Gastroesophageal sphincter (tissue), 4 donors: Measurements from ENCODE around the gene ABHD17C. TPM values are rescaled to one million over a fixed set of nuclear protein-coding genes. Genes with fewer than 3 reads are reported as not detected.
"Not testable (repeated sequence)": the region's sequence is repeated elsewhere in the genome, so short reads cannot be mapped to it uniquely, and the experiment has no call there.

Source experiments
- ATAC-seq: fragments of 150-250 bp; one replicate; pipeline ENCODE4 v1.9.1; 2016; ENCODE audit warnings: mild to moderate bottlenecking, moderate library complexity
- H3K27ac ChIP-seq, 4 donors: fragments of 200-600 bp; sonication (generic) in 3 of 4; 1 replicate in 3 of 4; 2 replicates in 1 of 4; pipeline ENCODE4 v1.5.1; 2016 to 2019
- H3K27me3 ChIP-seq: fragments of 200-600 bp; sonication (generic); one replicate; pipeline ENCODE4 v1.5.1; 2019
- H3K36me3 ChIP-seq, 2 donors: fragments of 200-600 bp; sonication (generic); one replicate each; pipeline ENCODE4 v1.5.1; 2019; ENCODE audit warnings: control low read depth in 1 of 2
- H3K4me1 ChIP-seq, 3 donors: fragments of 200-600 bp; sonication (generic); 1 replicate in 2 of 3; 2 replicates in 1 of 3; pipeline ENCODE4 v1.5.1; 2016 to 2019; ENCODE audit warnings: control low read depth in 2 of 3
- H3K4me3 ChIP-seq, 2 donors: fragments of 200-600 bp; sonication (generic); one replicate each; pipeline ENCODE4 v1.5.1; 2019; ENCODE audit warnings: mild to moderate bottlenecking in 1 of 2, moderate library complexity in 1 of 2
- H3K9me3 ChIP-seq, 3 donors: fragments of 200-600 bp; sonication (generic); one replicate each; pipeline ENCODE4 v1.5.1; 2017 to 2019; ENCODE audit warnings: control low read depth in 2 of 3
- EP300 ChIP-seq: sonication (generic); formaldehyde crosslinking; IDR thresholded peaks from one replicate; pipeline ENCODE4 v1.6.1; 2017; ENCODE audit warnings: antibody characterized with exemption, mild to moderate bottlenecking
- POLR2A ChIP-seq, 2 donors: fragments of 450-650 bp; IDR thresholded peaks; one replicate each; pipeline ENCODE4 v1.6.1; 2017; ENCODE audit warnings: antibody characterized with exemption in 2 of 2, mild to moderate bottlenecking in 2 of 2, moderate library complexity in 1 of 2
- POLR2AphosphoS5 ChIP-seq: sonication (generic); formaldehyde crosslinking; IDR thresholded peaks from one replicate; pipeline ENCODE4 v1.6.1; 2017; ENCODE audit warnings: antibody characterized with exemption
- WGBS, 2 donors: methylation state at CpG; one replicate each; pipeline ENCODE4 v1.1.5; 2018; ENCODE audit warnings: low coverage in 1 of 2; 5-methylcytosine and 5-hydroxymethylcytosine counted together
- total RNA-seq, 4 donors: library from RNA; depleted of rRNA; stranded (reverse); fragments of >200 nt; gene quantifications; one replicate each; pipeline ENCODE4 v1.1.0, GENCODE V29; 2016
- TF ChIP-seq, protein P1 (sequence below), 4 experiments: fragments of 200-600 bp in 2 of 4; fragments of 450-650 bp in 2 of 4; sonication (generic) in 1 of 4; IDR thresholded peaks; one replicate each; pipeline ENCODE4 v1.5.1; 2017 to 2019; ENCODE audit warnings: antibody characterized with exemption in 4 of 4, mild to moderate bottlenecking in 2 of 4, moderate library complexity in 2 of 4

Gene ABHD17C
- total RNA-seq, 4 donors from 2014 or later: 1.4 to 5.4 (median 3.5) TPM

DNA sequence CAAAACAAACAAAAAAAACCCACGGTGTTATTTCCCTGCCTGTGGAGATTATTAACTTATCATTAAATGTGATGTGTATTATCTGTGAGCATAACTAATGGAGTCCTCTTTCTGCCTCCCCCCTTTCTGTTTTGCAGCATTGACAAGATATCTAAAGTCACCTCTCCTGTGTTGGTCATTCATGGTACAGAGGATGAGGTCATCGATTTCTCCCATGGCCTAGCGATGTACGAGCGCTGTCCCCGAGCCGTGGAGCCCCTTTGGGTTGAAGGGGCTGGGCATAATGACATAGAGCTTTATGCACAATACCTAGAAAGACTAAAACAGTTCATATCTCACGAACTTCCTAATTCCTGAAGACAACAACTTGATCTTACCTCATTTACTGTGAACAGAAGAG is 58.9 kb downstream of the ABHD17C start:
- TF ChIP-seq, protein P1, sequence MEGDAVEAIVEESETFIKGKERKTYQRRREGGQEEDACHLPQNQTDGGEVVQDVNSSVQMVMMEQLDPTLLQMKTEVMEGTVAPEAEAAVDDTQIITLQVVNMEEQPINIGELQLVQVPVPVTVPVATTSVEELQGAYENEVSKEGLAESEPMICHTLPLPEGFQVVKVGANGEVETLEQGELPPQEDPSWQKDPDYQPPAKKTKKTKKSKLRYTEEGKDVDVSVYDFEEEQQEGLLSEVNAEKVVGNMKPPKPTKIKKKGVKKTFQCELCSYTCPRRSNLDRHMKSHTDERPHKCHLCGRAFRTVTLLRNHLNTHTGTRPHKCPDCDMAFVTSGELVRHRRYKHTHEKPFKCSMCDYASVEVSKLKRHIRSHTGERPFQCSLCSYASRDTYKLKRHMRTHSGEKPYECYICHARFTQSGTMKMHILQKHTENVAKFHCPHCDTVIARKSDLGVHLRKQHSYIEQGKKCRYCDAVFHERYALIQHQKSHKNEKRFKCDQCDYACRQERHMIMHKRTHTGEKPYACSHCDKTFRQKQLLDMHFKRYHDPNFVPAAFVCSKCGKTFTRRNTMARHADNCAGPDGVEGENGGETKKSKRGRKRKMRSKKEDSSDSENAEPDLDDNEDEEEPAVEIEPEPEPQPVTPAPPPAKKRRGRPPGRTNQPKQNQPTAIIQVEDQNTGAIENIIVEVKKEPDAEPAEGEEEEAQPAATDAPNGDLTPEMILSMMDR (IDR thresholded peaks at IDR 0.05): no peak
- TF ChIP-seq EP300: no peak
- no peak for TF ChIP-seq POLR2AphosphoS5
- no peak for TF ChIP-seq POLR2A (IDR thresholded peaks at IDR 0.05)
- WGBS, 2 donors: 73 to 83% methylated on average over 2 to 4 of the region's 8 CpGs

DNA sequence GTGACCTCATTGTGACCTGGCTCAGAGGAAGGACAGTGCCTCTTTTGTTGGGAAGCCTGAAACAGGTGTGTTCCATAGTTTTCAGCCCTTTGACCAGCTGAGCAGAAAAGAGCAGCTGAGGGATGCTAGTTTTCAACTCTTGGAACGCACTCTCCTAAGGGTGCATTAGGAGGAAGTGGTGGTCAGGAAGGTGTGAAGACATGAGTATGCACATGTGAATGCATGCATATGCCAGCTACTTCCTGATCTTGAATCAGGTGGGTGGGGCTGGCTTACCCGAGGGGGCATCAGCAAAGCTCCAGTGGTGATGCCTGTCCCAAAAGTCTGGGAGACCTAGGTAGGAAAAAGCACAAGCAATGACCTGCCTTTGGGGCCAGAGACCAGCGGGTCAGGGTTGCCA is 60.8 kb downstream of the ABHD17C start:
- H3K27me3 ChIP-seq: no peaks in the 10 kb centered on the region
- ATAC-seq: no peak
- WGBS, 2 donors: 60 to 84% methylated on average over 2 to 3 of the region's 3 CpGs
- TF ChIP-seq, protein P1 (IDR thresholded peaks at IDR 0.05): no peak
- TF ChIP-seq EP300 (no peak), POLR2AphosphoS5 (no peak), POLR2A (IDR thresholded peaks at IDR 0.05) (no peak)
- no peak overlapping the region for H3K27ac ChIP-seq
- H3K9me3 ChIP-seq: no peaks in the 10 kb centered on the region
- H3K4me1 ChIP-seq: peaks cover 0 to 6% (median 0%) of the 10 kb centered on the region in 3 donors
- peaks cover 0 to 17% of the 10 kb centered on the region in 2 donors for H3K36me3 ChIP-seq
- H3K4me3 ChIP-seq: no peak overlapping the region

More for the DNA sequence above, 58.9 kb downstream of the ABHD17C start:
- Histone ChIP-seq H3K36me3 (peaks cover 0 to 33% of the 10 kb centered on the region in 2 donors), H3K9me3 (no peaks in the 10 kb centered on the region), H3K4me1 (peaks cover 0 to 6% (median 0%) of the 10 kb centered on the region in 3 donors), H3K27ac (no peak overlapping the region), H3K4me3 (no peak overlapping the region), H3K27me3 (no peaks in the 10 kb centered on the region)
- no peak for ATAC-seq

DNA sequence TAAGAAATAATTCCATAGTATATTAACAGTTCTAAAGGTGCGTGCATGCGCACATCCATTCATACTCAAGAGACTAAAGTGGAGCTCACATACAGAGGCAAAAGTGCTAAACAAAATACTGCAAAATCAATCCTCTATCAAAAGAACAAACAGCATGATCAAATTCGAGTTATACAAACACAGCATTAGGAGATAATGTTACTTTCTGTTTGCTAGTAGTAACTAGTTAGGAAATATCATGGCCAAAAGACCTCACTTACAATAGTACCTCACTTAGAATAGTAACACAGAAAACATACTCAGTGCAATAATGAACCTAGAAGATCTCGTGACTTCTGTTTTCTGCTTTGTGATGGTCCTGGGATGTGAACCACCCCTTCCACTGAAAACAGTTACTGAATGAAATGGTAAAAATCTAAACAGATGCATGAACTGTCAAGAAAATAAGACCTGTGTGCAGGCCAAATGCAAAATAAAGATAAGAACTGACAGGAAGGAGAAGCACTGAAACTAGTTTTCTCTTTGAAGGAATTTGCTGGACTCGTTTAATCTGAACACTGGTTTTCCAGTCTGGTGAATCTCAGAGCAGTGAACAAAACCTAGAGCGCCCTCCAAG is 63.1 kb downstream of the ABHD17C start:
- no peaks in the 10 kb centered on the region for H3K9me3 ChIP-seq
- no peak overlapping the region for H3K27ac ChIP-seq
- WGBS, 2 donors: 62 to 72% methylated on average over 6 of the region's 6 CpGs
- no peak overlapping the region for H3K4me3 ChIP-seq
- TF ChIP-seq EP300 (no peak), POLR2A (IDR thresholded peaks at IDR 0.05) (no peak), POLR2AphosphoS5 (no peak)
- TF ChIP-seq, protein P1 (IDR thresholded peaks at IDR 0.05): no peak
- H3K27me3 ChIP-seq: no peaks in the 10 kb centered on the region
- peaks cover 0 to 5% (median 0%) of the 10 kb centered on the region in 3 donors for H3K4me1 ChIP-seq
- H3K36me3 ChIP-seq: peaks cover 0 to 16% of the 10 kb centered on the region in 2 donors
- ATAC-seq: no peak

DNA sequence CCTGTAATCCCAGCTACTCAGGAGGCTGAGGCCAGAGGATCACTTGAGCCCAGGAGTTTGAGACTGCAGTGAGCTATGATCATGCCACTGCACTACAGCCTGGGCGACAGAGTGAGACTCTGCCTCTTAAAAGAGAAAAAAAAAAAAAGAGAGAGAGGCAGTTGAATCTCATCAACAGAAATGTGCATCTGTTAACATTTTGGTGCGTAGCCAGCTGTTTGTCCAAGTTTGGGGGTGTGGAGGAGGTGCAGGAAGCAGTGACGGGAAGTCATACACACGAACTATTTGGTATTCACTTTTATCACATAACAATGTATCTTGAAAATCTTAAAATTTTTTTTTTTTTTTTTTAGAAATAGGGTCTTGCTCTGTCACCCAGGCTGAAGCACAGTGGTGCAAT is 65.8 kb downstream of the ABHD17C start:
- no peaks in the 10 kb centered on the region for H3K27me3 ChIP-seq
- H3K4me3 ChIP-seq: no peak overlapping the region
- no peak for TF ChIP-seq POLR2A (IDR thresholded peaks at IDR 0.05)
- no peak for TF ChIP-seq EP300
- no peak for TF ChIP-seq POLR2AphosphoS5
- TF ChIP-seq, protein P1 (IDR thresholded peaks at IDR 0.05): no peak
- H3K4me1 ChIP-seq: no peaks in the 10 kb centered on the region
- peaks cover 0 to under 1% of the 10 kb centered on the region in 2 donors for H3K36me3 ChIP-seq
- 16 to 33% methylated on average over 3 to 4 of the region's 4 CpGs for WGBS, 2 donors
- H3K9me3 ChIP-seq: no peaks in the 10 kb centered on the region
- no peak overlapping the region for H3K27ac ChIP-seq
- ATAC-seq: no peak

DNA sequence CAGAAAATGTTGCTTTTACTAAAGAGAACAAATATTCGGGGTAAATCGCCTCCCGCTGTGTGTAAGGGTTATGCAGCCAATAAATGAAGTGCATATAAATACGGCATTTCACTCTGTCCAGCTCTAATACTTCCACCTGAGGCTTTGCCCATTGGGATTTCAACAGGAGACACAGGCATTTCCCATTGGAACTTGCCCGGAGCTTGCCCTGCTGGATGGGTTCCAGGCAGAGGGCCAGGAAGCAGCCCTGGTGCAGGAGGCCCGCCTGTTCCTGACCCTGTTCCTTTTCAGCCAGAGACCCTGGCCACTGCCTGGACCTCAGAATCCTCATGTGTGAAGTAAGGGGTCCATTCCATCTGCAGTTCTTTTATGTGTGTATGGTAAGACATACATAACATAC is 66.6 kb downstream of the ABHD17C start:
- 75 to 91% methylated on average over 4 to 5 of the region's 6 CpGs for WGBS, 2 donors
- Histone ChIP-seq H3K36me3 (no peaks in the 10 kb centered on the region), H3K27me3 (no peaks in the 10 kb centered on the region), H3K9me3 (no peaks in the 10 kb centered on the region), H3K4me3 (no peak overlapping the region), H3K4me1 (no peaks in the 10 kb centered on the region), H3K27ac (no peak overlapping the region)
- TF ChIP-seq, protein P1 (IDR thresholded peaks at IDR 0.05): no peak
- TF ChIP-seq POLR2A (IDR thresholded peaks at IDR 0.05): no peak
- TF ChIP-seq EP300: no peak
- no peak for TF ChIP-seq POLR2AphosphoS5
- no peak for ATAC-seq

DNA sequence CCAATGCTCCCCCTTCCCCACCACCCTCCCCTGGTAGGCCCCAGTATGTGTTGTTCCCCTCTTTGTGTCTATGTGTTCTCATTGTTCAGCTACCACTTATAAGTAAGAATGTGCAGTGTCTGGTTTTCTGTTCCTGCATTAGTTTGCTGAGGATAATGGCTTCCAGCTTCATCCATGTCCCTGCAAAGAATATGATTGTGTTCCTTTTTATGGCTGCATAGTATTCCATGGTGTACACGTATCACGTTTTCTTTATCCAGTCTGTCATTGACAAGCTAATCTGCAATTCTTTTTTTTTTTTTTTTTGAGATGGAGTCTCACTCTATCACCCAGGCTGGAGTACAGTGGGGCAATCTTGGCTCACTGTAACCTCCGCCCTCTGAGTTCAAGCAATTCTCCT is 68.1 kb downstream of the ABHD17C start:
- not testable (repeated sequence) for ATAC-seq, H3K27me3 ChIP-seq, H3K36me3 ChIP-seq, H3K4me3 ChIP-seq, H3K4me1 ChIP-seq, H3K27ac ChIP-seq, H3K9me3 ChIP-seq
- WGBS, 2 donors: 100% methylated on average over 3 of the region's 3 CpGs; no CpG with 5 or more reads in 1 of the 2 donors
